Hippocampal formation (tissue), 2 donors: Measurements from ENCODE around the gene TAS2R60.
"Not testable (repeated sequence)": the region's sequence is repeated elsewhere in the genome, so short reads cannot be mapped to it uniquely, and the experiment has no call there.

Experiments used
- DNase-seq, 2 donors: peaks; one replicate each; lab custom pipeline; 2025; lab: John Stamatoyannopoulos, UW

Gene TAS2R60

DNA sequence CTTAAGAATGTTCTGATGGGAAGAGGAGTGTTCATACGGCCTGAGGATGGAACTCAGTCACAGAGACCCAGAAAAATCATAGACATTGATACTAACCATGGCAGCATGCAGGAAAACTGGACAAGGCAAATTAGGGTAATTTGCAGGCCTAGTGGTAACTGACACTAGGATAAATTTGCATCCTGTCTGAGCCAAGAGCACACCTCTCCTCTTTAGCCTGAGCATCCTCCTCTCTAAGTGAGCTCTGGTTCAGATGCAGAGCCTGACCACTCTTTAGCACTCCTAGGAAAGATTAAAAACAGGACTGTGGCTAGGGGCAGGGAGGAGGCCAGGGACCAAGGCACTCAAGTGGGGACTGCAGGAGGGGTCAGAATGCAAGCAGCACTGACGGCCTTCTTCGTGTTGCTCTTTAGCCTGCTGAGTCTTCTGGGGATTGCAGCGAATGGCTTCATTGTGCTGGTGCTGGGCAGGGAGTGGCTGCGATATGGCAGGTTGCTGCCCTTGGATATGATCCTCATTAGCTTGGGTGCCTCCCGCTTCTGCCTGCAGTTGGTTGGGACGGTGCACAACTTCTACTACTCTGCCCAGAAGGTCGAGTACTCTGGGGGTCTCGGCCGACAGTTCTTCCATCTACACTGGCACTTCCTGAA lies 34.4 kb downstream of the TAS2R60 start, which contains the start of gene TAS2R41:
Gene TAS2R41 (plus strand): TSS at position 373 of the 650 bp plus-strand sequence. CDS start 0 bp downstream, at position 373.
- no peak for DNase-seq

DNA sequence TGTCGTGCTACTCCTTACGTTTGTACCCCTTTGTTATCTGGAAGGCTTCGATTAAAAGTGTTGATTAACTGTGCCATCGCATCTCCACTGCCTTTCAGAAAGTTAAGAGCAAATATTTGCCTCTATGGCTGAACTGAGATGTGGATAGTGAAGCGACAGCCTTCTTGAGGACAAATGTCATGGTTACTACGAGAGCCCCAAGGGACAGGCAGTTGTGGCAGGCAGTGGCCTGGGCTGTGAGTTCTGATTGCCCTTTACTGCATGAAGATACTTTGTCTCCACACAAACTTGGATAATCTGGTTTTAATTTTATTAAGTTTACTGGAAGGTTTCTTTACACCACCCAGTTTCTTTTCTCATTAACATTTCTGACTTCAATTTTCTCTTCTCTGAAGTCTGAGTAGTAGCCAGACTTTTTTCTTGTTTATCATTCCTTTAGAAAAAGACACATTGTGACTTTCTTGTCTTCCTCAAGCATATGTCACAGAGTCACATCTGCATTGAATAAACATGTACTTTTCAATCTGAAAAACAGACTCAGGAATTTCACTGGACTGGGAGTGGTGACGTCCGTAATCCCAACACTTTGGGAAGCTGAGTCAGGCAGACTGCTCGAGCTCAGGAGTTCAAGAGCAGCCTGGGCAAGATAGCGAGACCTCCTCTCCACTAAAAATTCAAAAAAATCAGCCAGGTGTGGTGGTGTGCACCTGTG lies 36.0 kb downstream of the TAS2R60 start:
- DNase-seq = no peak

DNA sequence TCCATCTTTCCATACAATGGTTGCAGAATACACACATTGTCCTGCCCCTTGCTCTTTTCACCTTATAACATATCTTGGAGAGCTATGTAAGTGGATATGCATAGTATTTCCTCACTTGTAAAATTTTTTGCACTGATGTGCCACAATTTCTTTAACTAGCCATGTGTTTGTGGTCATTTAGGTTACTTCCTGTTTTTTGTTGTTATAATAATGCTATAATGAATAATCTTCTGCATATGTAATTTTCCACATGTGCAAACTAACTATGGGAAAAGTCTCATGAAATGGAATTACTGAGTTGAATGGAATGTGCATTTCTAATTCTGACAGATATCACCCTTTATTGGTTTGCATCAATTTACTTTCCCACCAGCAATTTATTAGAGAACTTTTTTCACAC lies 37.2 kb downstream of the TAS2R60 start:
- no peak for DNase-seq

- DNase-seq = no peak
Measured at GRCh38 chr7:143484119-143484518, 40.9 kb downstream of the TAS2R60 start.

DNA sequence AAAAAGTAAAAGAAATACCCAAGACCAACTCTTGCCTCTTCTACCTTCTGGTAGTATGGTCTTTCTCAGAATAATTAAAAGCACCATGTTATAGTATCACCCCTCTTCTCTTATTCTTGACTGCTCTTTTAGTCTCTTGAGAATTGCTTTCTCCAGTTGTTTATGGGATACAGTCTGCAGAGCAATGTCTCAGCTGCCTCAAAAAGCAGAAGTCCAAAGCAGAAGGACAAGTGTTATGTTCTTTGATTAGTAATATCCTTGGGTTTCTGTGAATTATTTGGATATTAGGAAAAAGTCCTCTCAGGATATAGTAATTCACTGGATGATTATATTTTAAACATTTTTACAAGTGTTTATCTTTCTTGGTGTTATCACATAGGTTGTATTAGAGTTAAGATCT lies 41.8 kb downstream of the TAS2R60 start:
- DNase-seq = no peak

DNA sequence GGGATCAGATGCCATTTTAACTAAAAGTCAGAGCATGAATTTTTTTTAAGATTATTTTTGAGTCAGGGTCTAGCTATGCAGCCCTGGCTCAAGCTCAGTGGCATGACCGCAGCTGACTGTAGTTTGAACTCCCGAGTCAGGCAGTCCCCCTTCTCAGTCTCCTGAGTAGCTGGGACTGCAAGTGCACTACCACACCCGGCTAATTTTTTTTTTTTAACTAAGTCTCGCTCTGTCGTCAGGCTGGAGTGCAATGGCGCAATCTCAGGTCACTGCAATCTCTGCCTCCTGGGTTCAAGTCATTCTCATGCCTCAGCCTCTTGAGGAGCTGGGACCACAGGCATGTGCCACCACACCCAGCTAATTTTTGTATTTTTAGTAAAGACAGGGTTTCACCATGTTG lies 42.2 kb downstream of the TAS2R60 start:
- no peak for DNase-seq

- DNase-seq = not testable (repeated sequence)
Measured at GRCh38 chr7:143486266-143486665, 43.0 kb downstream of the TAS2R60 start.

DNA sequence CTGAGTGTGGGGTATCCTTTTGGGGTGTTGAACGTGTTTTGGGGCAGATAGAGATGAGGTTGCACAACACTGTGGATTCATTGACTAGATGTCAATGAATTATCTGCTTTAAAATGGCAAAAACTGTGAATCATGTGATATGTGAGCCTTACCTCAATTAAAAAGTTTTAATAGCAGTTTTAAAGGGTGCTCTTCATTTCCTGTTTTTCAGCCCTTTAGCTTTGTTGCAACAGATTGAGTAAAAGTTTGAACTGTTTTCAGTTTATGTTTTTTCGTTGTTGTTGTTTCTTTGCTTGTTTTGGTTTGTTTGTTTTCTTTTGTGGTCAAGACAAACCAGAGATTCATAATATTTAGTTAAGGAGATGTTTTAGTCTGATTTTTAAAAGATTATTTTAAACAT lies 43.8 kb downstream of the TAS2R60 start:
- DNase-seq = no peak

GRCh38 chr7:143487566-143487965 lies 44.3 kb downstream of the TAS2R60 start:
- DNase-seq = no peak

GRCh38 chr7:143490717-143491306 lies 47.6 kb downstream of the TAS2R60 start:
- DNase-seq = no peak

DNA sequence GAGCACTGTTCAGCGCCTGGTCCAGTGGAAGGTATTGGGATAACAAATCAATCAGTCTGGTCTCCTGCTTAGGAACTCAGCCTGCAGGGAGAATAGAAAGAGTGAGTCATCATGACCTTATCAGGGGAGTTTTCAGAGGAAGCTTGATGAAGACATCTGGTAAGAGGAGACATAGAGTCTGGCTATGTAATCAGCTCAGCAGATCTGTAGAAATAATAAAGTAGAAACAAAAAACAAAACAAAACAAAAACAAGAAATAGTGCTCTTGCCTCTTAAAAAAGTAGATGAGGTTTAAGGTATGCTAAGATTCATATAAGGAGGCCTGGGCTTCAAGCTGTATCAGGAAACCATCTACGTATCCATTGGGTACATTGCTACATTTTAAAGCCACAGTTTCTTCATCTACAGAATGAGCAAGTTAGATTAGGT lies 48.8 kb downstream of the TAS2R60 start:
- no peak for DNase-seq

GRCh38 chr7:143492799-143493739 lies 49.8 kb downstream of the TAS2R60 start:
- DNase-seq = no peak

- no peak for DNase-seq
Measured at GRCh38 chr7:143493751-143494150, 50.5 kb downstream of the TAS2R60 start.
